Measurements from ENCODE around the gene SLC26A9. TPM values are rescaled to one million over a fixed set of nuclear protein-coding genes. Genes with fewer than 3 reads are reported as not detected.
A peak's percentile ranks its signal among the peaks of the same experiment; 100 is the strongest.

The SLC26A9 gene
- total and polyA plus RNA-seq, 3 experiments from 2014 or later, result not detected

- POLR2A ChIA-PET, result no interaction called here
- Histone ChIP-seq H3K36me3 (ENCODE audit: insufficient read depth, low read length) (no peaks in the 10 kb centered on the region), H3K27ac (ENCODE audit: low read depth, low read length) (no peak overlapping the region), H3K4me3 (ENCODE audit: low read length) (no peak overlapping the region), H3K27me3 (ENCODE audit: insufficient read depth, low read length, poor library complexity, severe bottlenecking) (no peaks in the 10 kb centered on the region), H3K4me1 (ENCODE audit: insufficient read depth, low read length) (no peaks in the 10 kb centered on the region), H3K9me3 (ENCODE audit: low read length) (no peaks in the 10 kb centered on the region)
- Mint-ChIP-seq H3K4me3 (no peak overlapping the region), H3K36me3 (no peaks in the 10 kb centered on the region), H3K4me1 (no peaks in the 10 kb centered on the region), H3K27me3 (peaks cover 9 to 10% of the 10 kb centered on the region in 2 donors), H3K27ac (no peak overlapping the region), H3K9me3 (no peaks in the 10 kb centered on the region)
- no peak for DNase-seq
- CTCF ChIA-PET, result no interaction called here
Observed at GRCh38 chr1:205925736-205926135, 17.5 kb downstream of the SLC26A9 start.

- H3K27ac ChIP-seq (ENCODE audit: low read depth, low read length), result no peak overlapping the region
- H3K36me3 ChIP-seq (ENCODE audit: insufficient read depth, low read length), result no peaks in the 10 kb centered on the region
- Mint-ChIP-seq H3K27me3 (peaks cover 9 to 17% of the 10 kb centered on the region in 2 donors), H3K4me1 (no peaks in the 10 kb centered on the region), H3K27ac (no peak overlapping the region), H3K4me3 (no peak overlapping the region), H3K36me3 (no peaks in the 10 kb centered on the region), H3K9me3 (no peaks in the 10 kb centered on the region)
- no peaks in the 10 kb centered on the region for H3K4me1 ChIP-seq (ENCODE audit: insufficient read depth, low read length)
- H3K4me3 ChIP-seq (ENCODE audit: low read length), result no peak overlapping the region
- no peaks in the 10 kb centered on the region for H3K27me3 ChIP-seq (ENCODE audit: insufficient read depth, low read length, poor library complexity, severe bottlenecking)
- DNase-seq, result no peak
- CTCF ChIA-PET, result interaction anchor here (1.4 kb wide), 1 partner anchor 132 kb away, joined by 3 read pairs; no protein-coding TSS in a partner anchor
- no peaks in the 10 kb centered on the region for H3K9me3 ChIP-seq (ENCODE audit: low read length)
- POLR2A ChIA-PET, result no interaction called here
Observed at GRCh38 chr1:205924460-205924790, 18.8 kb downstream of the SLC26A9 start.

DNA sequence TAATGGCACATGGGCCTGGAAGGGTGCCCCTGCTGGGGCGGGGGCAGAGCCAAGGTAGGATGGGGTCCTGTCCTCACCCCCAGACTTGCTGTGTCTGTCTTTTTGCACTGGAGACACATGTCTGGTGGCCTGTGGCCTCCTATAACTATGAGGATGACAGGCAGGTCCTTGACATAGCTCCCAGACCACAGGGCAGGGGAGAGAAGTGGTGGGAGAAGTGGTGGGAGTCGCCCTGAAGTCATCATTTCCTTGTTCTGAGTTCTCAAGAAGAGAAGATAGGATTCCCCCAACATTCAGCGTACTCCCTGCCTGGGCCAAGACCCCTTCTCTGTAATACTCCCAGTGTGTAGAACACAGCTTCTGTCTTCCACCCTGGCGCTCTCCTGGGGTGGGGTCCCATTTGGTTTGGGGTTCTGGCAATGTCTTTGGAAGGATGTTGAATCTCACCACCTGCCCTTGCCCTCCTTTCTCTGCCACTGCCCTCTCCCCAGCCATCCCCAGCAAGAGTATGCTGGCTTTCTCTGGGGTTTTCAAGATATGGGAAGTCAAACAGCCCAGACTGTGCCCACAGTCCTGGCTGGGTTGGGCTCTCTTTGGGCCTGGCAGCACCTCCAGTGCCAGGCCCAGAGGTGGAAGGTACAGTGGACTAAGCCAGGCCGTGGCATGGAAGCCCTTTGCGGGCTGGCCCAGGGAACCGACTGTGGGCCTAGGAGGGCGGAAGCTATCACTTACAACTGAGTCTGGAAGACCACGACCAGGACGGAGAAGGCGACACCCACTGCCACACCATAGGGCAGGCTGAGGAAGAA, 19.4 kb downstream of the SLC26A9 start:
- Mint-ChIP-seq H3K36me3 (no peaks in the 10 kb centered on the region), H3K4me1 (no peaks in the 10 kb centered on the region), H3K4me3 (no peak overlapping the region), H3K27ac (peak overlapping the region in 1 of 8 donors; percentile 85), H3K9me3 (no peaks in the 10 kb centered on the region), H3K27me3 (peaks cover 9 to 17% of the 10 kb centered on the region in 2 donors)
- CTCF ChIA-PET, result interaction anchor here (1.4 kb wide), 1 partner anchor 132 kb away, joined by 3 read pairs; no protein-coding TSS in a partner anchor
- Histone ChIP-seq H3K27me3 (ENCODE audit: insufficient read depth, low read length, poor library complexity, severe bottlenecking) (no peaks in the 10 kb centered on the region), H3K36me3 (ENCODE audit: insufficient read depth, low read length) (no peaks in the 10 kb centered on the region), H3K9me3 (ENCODE audit: low read length) (no peaks in the 10 kb centered on the region), H3K27ac (ENCODE audit: low read depth, low read length) (no peak overlapping the region), H3K4me3 (ENCODE audit: low read length) (no peak overlapping the region), H3K4me1 (ENCODE audit: insufficient read depth, low read length) (no peaks in the 10 kb centered on the region)
- POLR2A ChIA-PET, result no interaction called here
- no peak for DNase-seq

DNA sequence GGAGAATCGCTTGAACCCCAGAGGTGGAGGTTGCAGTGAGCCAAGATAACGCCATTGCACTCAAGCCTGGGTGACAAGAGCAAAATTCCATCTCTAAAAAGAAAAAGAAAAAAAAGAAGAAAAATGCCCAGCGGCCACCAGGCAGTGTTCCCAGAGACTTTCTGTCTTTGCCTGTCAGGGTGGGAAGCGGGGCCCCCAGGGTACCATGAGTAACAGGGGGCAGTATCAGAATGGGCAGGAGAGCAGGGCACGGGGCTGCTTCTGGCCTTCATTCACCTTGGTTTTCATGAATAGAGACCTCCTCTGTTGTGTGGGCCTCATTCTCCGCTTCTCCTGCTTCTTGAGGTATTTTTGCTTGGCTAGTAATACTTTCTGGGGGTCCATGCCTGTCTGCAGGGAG, 20.4 kb downstream of the SLC26A9 start:
- Mint-ChIP-seq H3K27me3 (peaks cover 9 to 11% of the 10 kb centered on the region in 2 donors), H3K9me3 (no peaks in the 10 kb centered on the region), H3K4me3 (no peak overlapping the region), H3K36me3 (no peaks in the 10 kb centered on the region), H3K4me1 (no peaks in the 10 kb centered on the region), H3K27ac (no peak overlapping the region)
- H3K27ac ChIP-seq (ENCODE audit: low read depth, low read length), result no peak overlapping the region
- H3K36me3 ChIP-seq (ENCODE audit: insufficient read depth, low read length), result no peaks in the 10 kb centered on the region
- ChIA-PET CTCF (no interaction called here), POLR2A (no interaction called here)
- no peaks in the 10 kb centered on the region for H3K4me1 ChIP-seq (ENCODE audit: insufficient read depth, low read length)
- no peaks in the 10 kb centered on the region for H3K27me3 ChIP-seq (ENCODE audit: insufficient read depth, low read length, poor library complexity, severe bottlenecking)
- no peak overlapping the region for H3K4me3 ChIP-seq (ENCODE audit: low read length)
- DNase-seq, result no peak
- no peaks in the 10 kb centered on the region for H3K9me3 ChIP-seq (ENCODE audit: low read length)

- H3K4me3 Mint-ChIP-seq, result no peak overlapping the region
- H3K4me1 ChIP-seq (ENCODE audit: insufficient read depth, low read length), result no peaks in the 10 kb centered on the region
- H3K27me3 ChIP-seq (ENCODE audit: insufficient read depth, low read length, poor library complexity, severe bottlenecking), result no peaks in the 10 kb centered on the region
- H3K4me1 Mint-ChIP-seq, result no peaks in the 10 kb centered on the region
- POLR2A ChIA-PET, result no interaction called here
- no peaks in the 10 kb centered on the region for H3K36me3 Mint-ChIP-seq
- H3K36me3 ChIP-seq (ENCODE audit: insufficient read depth, low read length), result no peaks in the 10 kb centered on the region
- H3K9me3 Mint-ChIP-seq, result no peaks in the 10 kb centered on the region
- H3K27ac ChIP-seq (ENCODE audit: low read depth, low read length), result no peak overlapping the region
- H3K27ac Mint-ChIP-seq, result no peak overlapping the region
- no peak for DNase-seq
- H3K27me3 Mint-ChIP-seq, result peaks cover 9 to 15% of the 10 kb centered on the region in 2 donors
- CTCF ChIA-PET, result interaction anchor here (3.1 kb wide), 1 partner anchor 55 kb away, joined by 13 read pairs; no protein-coding TSS in a partner anchor
- H3K9me3 ChIP-seq (ENCODE audit: low read length), result no peaks in the 10 kb centered on the region
- H3K4me3 ChIP-seq (ENCODE audit: low read length), result no peak overlapping the region
Observed at GRCh38 chr1:205922314-205922713, 20.9 kb downstream of the SLC26A9 start.

DNA sequence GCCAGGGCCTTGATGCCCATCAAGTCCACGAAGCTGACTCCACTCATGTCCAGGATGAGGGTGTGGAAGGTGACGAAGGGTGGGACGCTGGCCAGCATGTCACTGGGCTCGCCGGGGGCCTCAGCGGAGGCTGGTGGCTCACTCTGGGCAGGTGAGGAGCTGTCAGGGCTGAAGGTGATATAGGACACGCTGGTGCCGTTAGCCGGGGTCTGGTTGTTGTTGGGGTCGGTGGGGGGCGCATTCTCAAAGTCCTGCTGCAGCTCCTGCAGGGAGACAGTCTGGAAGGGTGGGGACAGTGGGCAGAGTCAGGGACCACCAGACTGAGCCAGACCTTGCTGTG, 21.7 kb downstream of the SLC26A9 start:
- H3K4me3 Mint-ChIP-seq, result no peak overlapping the region
- DNase-seq, result no peak

GRCh38 chr1:205920861-205921569, 22.2 kb downstream of the SLC26A9 start:
- Histone ChIP-seq H3K27me3 (ENCODE audit: insufficient read depth, low read length, poor library complexity, severe bottlenecking) (no peaks in the 10 kb centered on the region), H3K36me3 (ENCODE audit: insufficient read depth, low read length) (no peaks in the 10 kb centered on the region), H3K4me3 (ENCODE audit: low read length) (no peak overlapping the region), H3K27ac (ENCODE audit: low read depth, low read length) (no peak overlapping the region), H3K4me1 (ENCODE audit: insufficient read depth, low read length) (no peaks in the 10 kb centered on the region), H3K9me3 (ENCODE audit: low read length) (no peaks in the 10 kb centered on the region)
- ChIA-PET CTCF (interaction anchor here (3.1 kb wide), 1 partner anchor 56 kb away, joined by 13 read pairs; no protein-coding TSS in a partner anchor), POLR2A (no interaction called here)
- H3K27ac Mint-ChIP-seq, result no peak overlapping the region
- peaks cover 6 to 12% of the 10 kb centered on the region in 2 donors for H3K27me3 Mint-ChIP-seq
- H3K36me3 Mint-ChIP-seq, result no peaks in the 10 kb centered on the region
- H3K9me3 Mint-ChIP-seq, result no peaks in the 10 kb centered on the region
- DNase-seq, result no peak
- H3K4me1 Mint-ChIP-seq, result no peaks in the 10 kb centered on the region
- H3K4me3 Mint-ChIP-seq, result no peak overlapping the region

More for the DNA sequence above, 21.7 kb downstream of the SLC26A9 start:
- no peak overlapping the region for H3K4me3 ChIP-seq (ENCODE audit: low read length)
- H3K27me3 ChIP-seq (ENCODE audit: insufficient read depth, low read length, poor library complexity, severe bottlenecking), result no peaks in the 10 kb centered on the region
- no peak overlapping the region for H3K27ac Mint-ChIP-seq
- no peaks in the 10 kb centered on the region for H3K36me3 ChIP-seq (ENCODE audit: insufficient read depth, low read length)
- H3K9me3 ChIP-seq (ENCODE audit: low read length), result no peaks in the 10 kb centered on the region
- H3K9me3 Mint-ChIP-seq, result no peaks in the 10 kb centered on the region
- H3K36me3 Mint-ChIP-seq, result no peaks in the 10 kb centered on the region
- H3K4me1 ChIP-seq (ENCODE audit: insufficient read depth, low read length), result no peaks in the 10 kb centered on the region
- H3K27me3 Mint-ChIP-seq, result peaks cover 6 to 12% of the 10 kb centered on the region in 2 donors
- no peak overlapping the region for H3K27ac ChIP-seq (ENCODE audit: low read depth, low read length)
- CTCF ChIA-PET, result interaction anchor here (3.1 kb wide), 1 partner anchor 56 kb away, joined by 13 read pairs; no protein-coding TSS in a partner anchor
- POLR2A ChIA-PET, result no interaction called here
- H3K4me1 Mint-ChIP-seq, result no peaks in the 10 kb centered on the region

GRCh38 chr1:205920159-205920558, 23.1 kb downstream of the SLC26A9 start:
- CTCF ChIA-PET, result interaction anchor here (1.8 to 3.1 kb wide), 2 partner anchors 23 to 57 kb away, joined by 6 to 13 read pairs; partner anchors contain the start of gene SLC26A9
- Histone ChIP-seq H3K36me3 (ENCODE audit: insufficient read depth, low read length) (no peaks in the 10 kb centered on the region), H3K9me3 (ENCODE audit: low read length) (no peaks in the 10 kb centered on the region), H3K27me3 (ENCODE audit: insufficient read depth, low read length, poor library complexity, severe bottlenecking) (no peaks in the 10 kb centered on the region), H3K4me3 (ENCODE audit: low read length) (no peak overlapping the region), H3K4me1 (ENCODE audit: insufficient read depth, low read length) (no peaks in the 10 kb centered on the region), H3K27ac (ENCODE audit: low read depth, low read length) (no peak overlapping the region)
- H3K27ac Mint-ChIP-seq, result no peak overlapping the region
- peaks cover 6 to 17% of the 10 kb centered on the region in 2 donors for H3K27me3 Mint-ChIP-seq
- H3K4me3 Mint-ChIP-seq, result no peak overlapping the region
- POLR2A ChIA-PET, result no interaction called here
- no peaks in the 10 kb centered on the region for H3K4me1 Mint-ChIP-seq
- H3K9me3 Mint-ChIP-seq, result no peaks in the 10 kb centered on the region
- DNase-seq, result no peak
- H3K36me3 Mint-ChIP-seq, result no peaks in the 10 kb centered on the region
